Chondrocyte (in vitro differentiated cells): ENCODE data around the gene CYP27A1. TPM values are rescaled to one million over a fixed set of nuclear protein-coding genes. Genes with fewer than 3 reads are reported as not detected.

Experiments used
- DNase-seq: peaks from one replicate; pipeline ENCODE4 v3.0.0; 2021; ENCODE audit warnings: mixed read lengths, low spot score
- H3K27ac Mint-ChIP-seq: one replicate; pipeline ENCODE4 v1.8.0; 2021; ENCODE audit warnings: mild to moderate bottlenecking, moderate library complexity, mixed read lengths; ENCODE audit not compliant: unreplicated experiment
- H3K27me3 Mint-ChIP-seq: 2 replicates; pipeline ENCODE4 v1.8.0; 2021; ENCODE audit warnings: low read depth, mixed read lengths
- H3K36me3 Mint-ChIP-seq: 2 replicates; pipeline ENCODE4 v1.8.0; 2021; ENCODE audit warnings: low read depth, mixed read lengths
- H3K4me1 Mint-ChIP-seq: 2 replicates; pipeline ENCODE4 v1.8.0; 2021; ENCODE audit warnings: low read depth, mild to moderate bottlenecking, mixed read lengths
- H3K4me3 Mint-ChIP-seq: one replicate; pipeline ENCODE4 v1.8.0; 2021; ENCODE audit warnings: mild to moderate bottlenecking, moderate library complexity, mixed read lengths; ENCODE audit not compliant: unreplicated experiment
- H3K9me3 Mint-ChIP-seq: 2 replicates; pipeline ENCODE4 v1.8.0; 2021; ENCODE audit warnings: low read depth, mixed read lengths
- CTCF ChIP-seq: fragments of 200-600 bp; sonication (generic); IDR thresholded peaks from 2 replicates; pipeline ENCODE4 v1.5.0; 2021; ENCODE audit warnings: antibody characterized with exemption, mild to moderate bottlenecking, moderate library complexity
- total RNA-seq: library from RNA; stranded (reverse); gene quantifications from 3 replicates; pipeline ENCODE4 v1.2.1, GENCODE V29; 2021

Gene CYP27A1
- total RNA-seq, 1 donor from 2014 or later = 5.2 TPM

GRCh38 chr2:218746470-218746795, 35.5 kb upstream of the CYP27A1 start:
- Mint-ChIP-seq H3K9me3 (no peaks in the 10 kb centered on the region), H3K4me3 (no peak overlapping the region), H3K27ac (no peak overlapping the region), H3K4me1 (peaks cover 14% of the 10 kb centered on the region), H3K27me3 (no peaks in the 10 kb centered on the region), H3K36me3 (peaks cover 49% of the 10 kb centered on the region)
- TF ChIP-seq CTCF = no peak
- no peak for DNase-seq

- H3K27ac Mint-ChIP-seq = no peak overlapping the region
- peaks cover 51% of the 10 kb centered on the region for H3K36me3 Mint-ChIP-seq
- TF ChIP-seq CTCF = no peak
- no peaks in the 10 kb centered on the region for H3K9me3 Mint-ChIP-seq
- no peaks in the 10 kb centered on the region for H3K27me3 Mint-ChIP-seq
- peaks cover 14% of the 10 kb centered on the region for H3K4me1 Mint-ChIP-seq
- no peak overlapping the region for H3K4me3 Mint-ChIP-seq
- no peak for DNase-seq
Measured at GRCh38 chr2:218746960-218747359, 35.0 kb upstream of the CYP27A1 start.

- Mint-ChIP-seq H3K36me3 (peaks cover 65% of the 10 kb centered on the region), H3K27ac (no peak overlapping the region), H3K27me3 (no peaks in the 10 kb centered on the region), H3K4me3 (no peak overlapping the region), H3K9me3 (no peaks in the 10 kb centered on the region), H3K4me1 (peaks cover 10% of the 10 kb centered on the region)
- no peak for TF ChIP-seq CTCF
- no peak for DNase-seq
Measured at GRCh38 chr2:218748741-218749441, 33.1 kb upstream of the CYP27A1 start.

- TF ChIP-seq CTCF = no peak
- H3K4me1 Mint-ChIP-seq = peaks cover 14% of the 10 kb centered on the region
- no peak overlapping the region for H3K4me3 Mint-ChIP-seq
- H3K27ac Mint-ChIP-seq = no peak overlapping the region
- H3K36me3 Mint-ChIP-seq = peaks cover 46% of the 10 kb centered on the region
- no peaks in the 10 kb centered on the region for H3K9me3 Mint-ChIP-seq
- no peaks in the 10 kb centered on the region for H3K27me3 Mint-ChIP-seq
- no peak for DNase-seq
Measured at GRCh38 chr2:218754201-218754600, 27.7 kb upstream of the CYP27A1 start.

GRCh38 chr2:218754781-218755180, 27.2 kb upstream of the CYP27A1 start:
- Mint-ChIP-seq H3K27me3 (no peaks in the 10 kb centered on the region), H3K4me3 (no peak overlapping the region), H3K4me1 (peaks cover 14% of the 10 kb centered on the region), H3K27ac (no peak overlapping the region), H3K9me3 (no peaks in the 10 kb centered on the region), H3K36me3 (peaks cover 42% of the 10 kb centered on the region)
- no peak for TF ChIP-seq CTCF
- DNase-seq = no peak
